Heart right ventricle (tissue), 16 donors: ENCODE data around the gene UBE2O. TPM values are rescaled to one million over a fixed set of nuclear protein-coding genes. Genes with fewer than 3 reads are reported as not detected.

ENCODE experiments used
- ATAC-seq, 8 donors: fragments of 200-7000 bp; cut with Tn5 transposase; one replicate each; pipeline ENCODE4 v1.9.1; 2020; ENCODE audit warnings: mild to moderate bottlenecking in 8 of 8, moderate library complexity in 8 of 8, moderate number of reproducible peaks in 1 of 8
- DNase-seq, 2 donors: peaks; one replicate each; pipeline ENCODE4 v3.0.0-alpha.2; 2020
- H3K27ac ChIP-seq, 10 donors: fragments of 200-600 bp; sonication (generic) in 2 of 10; one replicate each; pipeline versions ENCODE4 v1.5.0 to v1.8.0; 2020 to 2022; ENCODE audit warnings: mild to moderate bottlenecking in 3 of 10
- H3K27me3 ChIP-seq, 7 donors: fragments of 200-600 bp; one replicate each; pipeline ENCODE4 v1.8.0; 2021 to 2022; ENCODE audit warnings: mild to moderate bottlenecking in 2 of 7
- H3K36me3 ChIP-seq, 9 donors: fragments of 200-600 bp; sonication (generic) in 1 of 9; one replicate each; pipeline versions ENCODE4 v1.5.0 to v1.8.0; 2020 to 2022; ENCODE audit warnings: mild to moderate bottlenecking in 2 of 9
- H3K4me1 ChIP-seq, 9 donors: fragments of 200-600 bp; sonication (generic) in 1 of 9; one replicate each; pipeline versions ENCODE4 v1.5.0 to v1.8.0; 2020 to 2022; ENCODE audit warnings: mild to moderate bottlenecking in 4 of 9
- H3K4me3 ChIP-seq, 10 donors: fragments of 200-600 bp; sonication (generic) in 2 of 10; one replicate each; pipeline versions ENCODE4 v1.5.0 to v1.8.0; 2020 to 2022; ENCODE audit warnings: mild to moderate bottlenecking in 7 of 10, moderate library complexity in 2 of 10
- H3K9me3 ChIP-seq, 11 donors: fragments of 200-600 bp in 10 of 11; sonication (generic) in 2 of 11; one replicate each; pipeline versions ENCODE4 v1.5.0 to v1.8.0; 2013 to 2022; ENCODE audit warnings: mild to moderate bottlenecking in 2 of 11, control low read depth in 1 of 11, moderate library complexity in 1 of 11
- WGBS, 2 donors: extraction: QIAGEN DNeasy Blood & Tissue Kit; methylation state at CpG; one replicate each; pipeline ENCODE4 v1.1.7; 2013; ENCODE audit warnings: inconsistent platforms in 1 of 2; 5-methylcytosine and 5-hydroxymethylcytosine counted together
- intact Hi-C, 10 donors: fragments of 100-400 bp; cut with DNase I; formaldehyde crosslinking; loops; one replicate each; pipeline versions ENCODE4 v1.11.1 to v1.14.2; 2022
- polyA plus RNA-seq, 2 donors: library from polyadenylated mRNA; stranded (reverse); fragments of 200-250 nt; gene quantifications; one replicate each; pipeline ENCODE4 v1.2.3, GENCODE V29; 2013
- total RNA-seq, 10 donors: library from RNA; stranded (reverse); fragmentation: NEBNext Ultra II Directional in 3 of 10; extraction: Animal tissue kit (Norgen Biotek cat#: 25700) in 3 of 10; gene quantifications; one replicate each; pipeline versions ENCODE4 v1.2.1 to v1.2.4, GENCODE V29; 2021 to 2023
- TF ChIP-seq, protein P1 (sequence below), 9 donors: fragments of 200-600 bp; sonication (generic) in 2 of 9; IDR thresholded peaks; one replicate each; pipeline versions ENCODE4 v1.5.0 to v1.8.0; 2021 to 2022; ENCODE audit warnings: antibody characterized with exemption in 9 of 9, mild to moderate bottlenecking in 5 of 9, moderate library complexity in 1 of 9
- donor health status: Arrhythmogenic right ventricular cardiomyopathy.
- donor health status: ischemic (EF 13 %, LVEDD 7.1; RV severe dilation, severe dysfunction).
- donor health status: healthy with polysubstance abuse.
- donor health status: DM: no; HTN: yes; CAD: no.
- donor health status: DM: no; HTN: no; CAD: no.
- donor health status: ischemic (EF 25% LVEDD 6.9; RV normal size, moderate dysfunction).
- donor health status: ischemic (EF 25% LVEDD 5.7; RV mildly dilated, moderate dysfunction).
- donor health status: healthy.
- donor health status: DM: yes; HTN: yes; CAD: no.
- donor health status: Ischemic cardiomyopathy.
- donor health status: ischemic (EF 35%, LVEDD 5.7; RV mildly dilated, moderate dysfunction).
- donor health status: nonischemic (EF 11% LVEDD 7.7; RV severe dilation, severe dysfunction).
- donor health status: DM: yes; HTN: yes; CAD: no.
- donor health status: PGD.
- donor health status: ischemic (EF 29% LVEDD 5.4; RV normal size, mild dysfunction).
- donor health status: nonischemic (EF 23%, LVEDD 6.1; RV moderate dilation, normal function).

The UBE2O gene
- total and polyA plus RNA-seq, 12 donors, result 9.1 to 39.0 (median 34.3) TPM

DNA sequence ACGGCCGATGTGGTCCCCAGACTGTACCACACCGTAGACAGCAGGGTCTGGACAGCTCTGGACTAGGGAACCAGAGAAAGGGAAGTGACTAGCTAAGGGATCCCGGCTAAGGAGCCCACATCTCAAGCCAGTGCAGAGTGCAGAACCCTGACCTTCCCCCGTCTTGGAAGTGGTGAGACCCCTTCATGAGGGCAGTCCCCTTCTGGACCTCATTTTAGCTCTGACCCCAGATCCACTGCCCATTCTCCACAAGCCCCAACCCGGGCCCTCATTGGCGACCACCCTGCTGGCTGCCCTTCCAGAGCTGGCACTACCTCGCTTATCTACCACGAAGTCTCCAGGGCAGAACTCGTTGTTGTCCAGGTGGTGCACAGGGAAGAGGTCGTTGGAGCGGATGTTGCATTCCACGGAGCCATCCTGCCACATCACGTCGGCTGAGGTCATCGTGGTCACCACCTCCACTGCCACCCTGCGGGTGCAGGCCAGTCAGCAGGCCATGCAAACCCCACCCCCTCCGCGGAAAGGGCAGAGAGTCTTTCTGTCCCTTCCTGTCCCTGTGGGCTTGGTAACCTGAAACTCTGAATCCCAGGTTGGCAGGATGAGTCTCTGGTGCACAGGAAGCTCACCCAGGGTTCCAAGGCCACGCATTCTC is 54.3 kb downstream of the UBE2O start:
- peak in 3 of 8 donors; percentile 3 to 15 (median 9) for ATAC-seq
- H3K4me3 ChIP-seq, result no peak overlapping the region

GRCh38 chr17:76397687-76398522 is 55.0 kb downstream of the UBE2O start:
- WGBS, 2 donors, result 60 to 61% methylated on average over 16 of the region's 16 CpGs
- TF ChIP-seq, protein P1, sequence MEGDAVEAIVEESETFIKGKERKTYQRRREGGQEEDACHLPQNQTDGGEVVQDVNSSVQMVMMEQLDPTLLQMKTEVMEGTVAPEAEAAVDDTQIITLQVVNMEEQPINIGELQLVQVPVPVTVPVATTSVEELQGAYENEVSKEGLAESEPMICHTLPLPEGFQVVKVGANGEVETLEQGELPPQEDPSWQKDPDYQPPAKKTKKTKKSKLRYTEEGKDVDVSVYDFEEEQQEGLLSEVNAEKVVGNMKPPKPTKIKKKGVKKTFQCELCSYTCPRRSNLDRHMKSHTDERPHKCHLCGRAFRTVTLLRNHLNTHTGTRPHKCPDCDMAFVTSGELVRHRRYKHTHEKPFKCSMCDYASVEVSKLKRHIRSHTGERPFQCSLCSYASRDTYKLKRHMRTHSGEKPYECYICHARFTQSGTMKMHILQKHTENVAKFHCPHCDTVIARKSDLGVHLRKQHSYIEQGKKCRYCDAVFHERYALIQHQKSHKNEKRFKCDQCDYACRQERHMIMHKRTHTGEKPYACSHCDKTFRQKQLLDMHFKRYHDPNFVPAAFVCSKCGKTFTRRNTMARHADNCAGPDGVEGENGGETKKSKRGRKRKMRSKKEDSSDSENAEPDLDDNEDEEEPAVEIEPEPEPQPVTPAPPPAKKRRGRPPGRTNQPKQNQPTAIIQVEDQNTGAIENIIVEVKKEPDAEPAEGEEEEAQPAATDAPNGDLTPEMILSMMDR (IDR thresholded peaks at IDR 0.05), result peak; percentile 96 to 99 (median 97)
- peak; percentile 87 to 91 for DNase-seq
- Histone ChIP-seq H3K27me3 (no peaks in the 10 kb centered on the region), H3K4me1 (peaks cover 3 to 16% (median 6%) of the 10 kb centered on the region in 9 donors), H3K27ac (peak overlapping the region in 1 of 10 donors; percentile 17), H3K36me3 (peaks cover 0 to 100% (median 54%) of the 10 kb centered on the region in 9 donors), H3K4me3 (no peak overlapping the region), H3K9me3 (no peaks in the 10 kb centered on the region)
- peak; percentile 74 to 89 (median 85) for ATAC-seq
- intact Hi-C loops, result loop anchor here (2.0 to 10.0 kb wide), 6 partner anchors 46 to 293 kb away; partner anchors contain the start of genes QRICH2 (in 2 of the 10), EXOC7 (in 1 of the 10) and PRPSAP1 (in 1 of the 10)

More for the DNA sequence above, 54.3 kb downstream of the UBE2O start:
- no peaks in the 10 kb centered on the region for H3K9me3 ChIP-seq
- H3K27me3 ChIP-seq, result no peaks in the 10 kb centered on the region
- peaks cover 0 to 100% (median 54%) of the 10 kb centered on the region in 9 donors for H3K36me3 ChIP-seq
- 82 to 89% methylated on average over 20 of the region's 20 CpGs for WGBS, 2 donors
- H3K27ac ChIP-seq, result no peak overlapping the region
- TF ChIP-seq, protein P1 (IDR thresholded peaks at IDR 0.05), result no peak
- DNase-seq, result no peak
- H3K4me1 ChIP-seq, result peaks cover 3 to 21% (median 7%) of the 10 kb centered on the region in 9 donors
- intact Hi-C loops, result loop anchor here in 8 of 10 donors (2.0 to 10.0 kb wide), 6 partner anchors 46 to 294 kb away; partner anchors contain the start of genes QRICH2 (in 2 of the 8), EXOC7 (in 1 of the 8) and PRPSAP1 (in 1 of the 8)

DNA sequence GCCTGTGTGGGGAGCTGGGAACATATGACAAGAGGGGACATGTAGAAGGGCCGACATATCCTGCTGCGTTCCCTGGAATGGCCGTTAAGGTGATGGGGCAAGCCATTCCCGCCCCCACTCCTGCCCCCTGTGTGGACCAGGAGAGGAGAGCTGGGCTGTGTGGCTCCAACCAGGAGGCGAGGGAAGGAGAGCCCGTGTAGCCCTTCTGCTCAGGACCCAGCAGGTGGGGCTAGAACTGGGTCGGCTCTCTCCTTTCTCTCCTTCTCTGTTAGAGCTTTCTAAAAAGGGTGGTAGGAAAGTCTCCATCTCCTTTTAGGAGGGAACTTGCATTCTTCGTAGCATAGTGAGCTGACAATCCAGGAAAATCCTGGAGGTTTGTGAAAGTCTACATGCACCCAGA is 55.8 kb downstream of the UBE2O start:
- intact Hi-C loops, result loop anchor here in 7 of 10 donors (2.0 to 10.0 kb wide), 6 partner anchors 45 to 292 kb away; partner anchors contain the start of genes QRICH2 (in 2 of the 7), EXOC7 (in 1 of the 7) and PRPSAP1 (in 1 of the 7)
- no peaks in the 10 kb centered on the region for H3K9me3 ChIP-seq
- TF ChIP-seq, protein P1 (IDR thresholded peaks at IDR 0.05), result no peak
- H3K4me3 ChIP-seq, result no peak overlapping the region
- H3K27me3 ChIP-seq, result no peaks in the 10 kb centered on the region
- H3K27ac ChIP-seq, result no peak overlapping the region
- peaks cover 1 to 13% (median 5%) of the 10 kb centered on the region in 9 donors for H3K4me1 ChIP-seq
- DNase-seq (no peak), ATAC-seq (no peak)
- H3K36me3 ChIP-seq, result peaks cover 0 to 100% (median 54%) of the 10 kb centered on the region in 9 donors
- 83 to 92% methylated on average over 8 of the region's 8 CpGs for WGBS, 2 donors

DNA sequence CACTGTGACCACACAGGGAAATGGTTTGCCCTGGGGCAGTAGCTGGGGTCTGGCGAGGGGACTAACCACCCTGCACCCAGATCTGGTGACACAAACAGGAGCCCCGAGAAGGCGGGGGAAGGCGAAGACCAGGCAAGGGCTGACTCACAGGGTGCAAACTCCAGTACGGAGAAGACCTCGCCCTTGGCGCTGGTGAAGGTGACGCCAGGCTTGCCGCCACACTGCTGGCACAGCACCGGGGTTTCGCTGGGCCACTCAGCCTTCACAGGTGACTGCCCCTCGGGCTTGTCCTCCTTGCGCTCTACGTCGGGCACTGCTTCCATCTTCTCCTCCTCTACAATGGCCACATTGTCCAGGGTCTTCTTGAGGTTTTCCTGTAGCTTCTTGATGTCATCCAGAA is 57.0 kb downstream of the UBE2O start:
- intact Hi-C loops, result loop anchor here in 7 of 10 donors (2.0 to 10.0 kb wide), 6 partner anchors 44 to 291 kb away; partner anchors contain the start of genes QRICH2 (in 2 of the 7), EXOC7 (in 1 of the 7) and PRPSAP1 (in 1 of the 7)
- Histone ChIP-seq H3K4me1 (peaks cover 0 to 7% (median 5%) of the 10 kb centered on the region in 9 donors), H3K27me3 (no peaks in the 10 kb centered on the region), H3K36me3 (peaks cover 0 to 100% (median 55%) of the 10 kb centered on the region in 9 donors), H3K27ac (no peak overlapping the region), H3K4me3 (no peak overlapping the region), H3K9me3 (no peaks in the 10 kb centered on the region)
- WGBS, 2 donors, result 96 to 97% methylated on average over 15 of the region's 15 CpGs
- TF ChIP-seq, protein P1 (IDR thresholded peaks at IDR 0.05), result no peak
- no peak for ATAC-seq
- DNase-seq, result peak in 1 of 2 donors; percentile 9
